Nephron progenitor cell (in vitro differentiated cells): ENCODE measurements around the gene LAMC2.

Source experiments
- DNase-seq: peaks from one replicate; pipeline ENCODE4 v3.0.0; 2021
- H3K27ac Mint-ChIP-seq: 2 replicates; pipeline ENCODE4 v1.8.0; 2021; ENCODE audit warnings: mild to moderate bottlenecking, moderate library complexity, mixed read lengths
- H3K27me3 Mint-ChIP-seq: 2 replicates; pipeline ENCODE4 v1.8.0; 2021; ENCODE audit warnings: mild to moderate bottlenecking, low read depth, mixed read lengths; ENCODE audit not compliant: poor library complexity
- H3K36me3 Mint-ChIP-seq: 2 replicates; pipeline ENCODE4 v1.8.0; 2021; ENCODE audit warnings: low read depth, mixed read lengths
- H3K4me1 Mint-ChIP-seq: 2 replicates; pipeline ENCODE4 v1.8.0; 2021; ENCODE audit warnings: mixed read lengths
- H3K4me3 Mint-ChIP-seq: 2 replicates; pipeline ENCODE4 v1.8.0; 2021; ENCODE audit warnings: mild to moderate bottlenecking, moderate library complexity, mixed read lengths
- H3K9me3 Mint-ChIP-seq: 2 replicates; pipeline ENCODE4 v1.8.0; 2021; ENCODE audit warnings: mild to moderate bottlenecking, moderate library complexity, mixed read lengths
- TF ChIP-seq, protein P1 (sequence below): fragments of 200-600 bp; sonication (generic); IDR thresholded peaks from 2 replicates; pipeline ENCODE4 v1.5.0; 2021; ENCODE audit warnings: antibody characterized with exemption

LAMC2 gene

DNA sequence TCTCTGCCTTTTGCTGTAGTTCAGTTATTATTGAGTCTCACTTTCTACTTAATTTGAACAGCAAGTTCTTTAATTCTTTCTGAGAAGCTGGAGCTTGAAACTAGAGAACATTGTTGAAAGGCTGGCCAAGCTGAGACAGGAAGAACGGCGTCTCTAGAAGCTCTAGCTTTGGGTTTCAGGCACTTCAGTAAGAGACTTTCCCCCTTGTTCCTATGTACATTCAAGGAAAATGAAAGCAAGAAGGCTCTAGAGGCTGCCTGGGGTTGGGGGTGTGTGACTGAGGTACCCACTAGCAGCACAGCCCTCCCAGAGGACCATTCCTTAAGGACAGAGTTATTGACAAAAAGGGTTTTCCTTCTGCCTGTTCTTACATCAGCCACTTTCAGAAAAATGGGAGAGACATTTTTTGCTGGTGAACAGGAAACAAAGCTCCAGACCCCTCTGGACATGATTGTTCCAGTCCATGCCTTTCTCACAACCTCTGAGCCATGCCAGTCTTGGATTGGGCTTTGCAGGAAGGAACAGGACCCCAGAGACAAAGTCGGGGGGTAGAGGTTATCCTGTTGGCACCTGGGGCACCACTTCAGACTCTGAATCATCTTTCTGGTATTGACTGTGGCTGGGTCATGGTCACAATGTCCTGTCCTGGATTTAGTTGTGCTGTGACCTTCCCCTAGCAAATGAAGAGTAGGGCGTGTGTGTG is 63.1 kb downstream of the LAMC2 start:
- TF ChIP-seq, protein P1, sequence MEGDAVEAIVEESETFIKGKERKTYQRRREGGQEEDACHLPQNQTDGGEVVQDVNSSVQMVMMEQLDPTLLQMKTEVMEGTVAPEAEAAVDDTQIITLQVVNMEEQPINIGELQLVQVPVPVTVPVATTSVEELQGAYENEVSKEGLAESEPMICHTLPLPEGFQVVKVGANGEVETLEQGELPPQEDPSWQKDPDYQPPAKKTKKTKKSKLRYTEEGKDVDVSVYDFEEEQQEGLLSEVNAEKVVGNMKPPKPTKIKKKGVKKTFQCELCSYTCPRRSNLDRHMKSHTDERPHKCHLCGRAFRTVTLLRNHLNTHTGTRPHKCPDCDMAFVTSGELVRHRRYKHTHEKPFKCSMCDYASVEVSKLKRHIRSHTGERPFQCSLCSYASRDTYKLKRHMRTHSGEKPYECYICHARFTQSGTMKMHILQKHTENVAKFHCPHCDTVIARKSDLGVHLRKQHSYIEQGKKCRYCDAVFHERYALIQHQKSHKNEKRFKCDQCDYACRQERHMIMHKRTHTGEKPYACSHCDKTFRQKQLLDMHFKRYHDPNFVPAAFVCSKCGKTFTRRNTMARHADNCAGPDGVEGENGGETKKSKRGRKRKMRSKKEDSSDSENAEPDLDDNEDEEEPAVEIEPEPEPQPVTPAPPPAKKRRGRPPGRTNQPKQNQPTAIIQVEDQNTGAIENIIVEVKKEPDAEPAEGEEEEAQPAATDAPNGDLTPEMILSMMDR: no peak
- no peak overlapping the region for H3K4me3 Mint-ChIP-seq
- H3K36me3 Mint-ChIP-seq: peaks cover 60% of the 10 kb centered on the region
- peaks cover 9% of the 10 kb centered on the region for H3K27me3 Mint-ChIP-seq
- H3K27ac Mint-ChIP-seq: no peak overlapping the region
- H3K9me3 Mint-ChIP-seq: peaks cover 49% of the 10 kb centered on the region
- peaks cover 36% of the 10 kb centered on the region for H3K4me1 Mint-ChIP-seq
- no peak for DNase-seq

DNA sequence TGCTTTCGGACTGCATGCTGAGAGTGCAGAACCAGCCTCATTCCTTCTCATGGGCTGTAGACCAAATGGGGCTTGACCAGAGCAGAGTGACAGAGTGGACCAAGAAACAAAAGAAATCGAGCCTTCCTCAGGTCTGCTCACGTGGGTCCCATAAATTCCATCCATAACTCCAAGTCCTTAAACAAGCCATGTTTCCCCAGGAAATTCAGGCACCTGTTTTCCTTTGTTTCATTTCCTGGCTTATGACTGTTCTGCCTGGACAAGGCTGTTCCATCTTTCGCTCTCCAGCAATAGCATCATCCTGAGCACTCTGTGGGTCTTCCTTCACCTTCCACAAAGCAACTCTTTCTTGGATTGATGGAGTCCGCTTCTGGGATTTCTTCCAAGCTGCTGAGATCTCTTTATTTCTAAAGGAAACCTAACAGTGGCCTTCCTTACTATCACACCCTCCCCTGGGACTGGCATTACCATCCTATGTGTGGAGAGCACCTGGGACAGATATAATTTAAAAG is 63.9 kb downstream of the LAMC2 start:
- no peak for DNase-seq
- peaks cover 32% of the 10 kb centered on the region for H3K4me1 Mint-ChIP-seq
- H3K9me3 Mint-ChIP-seq: peaks cover 58% of the 10 kb centered on the region
- H3K27me3 Mint-ChIP-seq: peaks cover 9% of the 10 kb centered on the region
- TF ChIP-seq, protein P1: no peak
- no peak overlapping the region for H3K4me3 Mint-ChIP-seq
- H3K36me3 Mint-ChIP-seq: peaks cover 66% of the 10 kb centered on the region
- no peak overlapping the region for H3K27ac Mint-ChIP-seq

DNA sequence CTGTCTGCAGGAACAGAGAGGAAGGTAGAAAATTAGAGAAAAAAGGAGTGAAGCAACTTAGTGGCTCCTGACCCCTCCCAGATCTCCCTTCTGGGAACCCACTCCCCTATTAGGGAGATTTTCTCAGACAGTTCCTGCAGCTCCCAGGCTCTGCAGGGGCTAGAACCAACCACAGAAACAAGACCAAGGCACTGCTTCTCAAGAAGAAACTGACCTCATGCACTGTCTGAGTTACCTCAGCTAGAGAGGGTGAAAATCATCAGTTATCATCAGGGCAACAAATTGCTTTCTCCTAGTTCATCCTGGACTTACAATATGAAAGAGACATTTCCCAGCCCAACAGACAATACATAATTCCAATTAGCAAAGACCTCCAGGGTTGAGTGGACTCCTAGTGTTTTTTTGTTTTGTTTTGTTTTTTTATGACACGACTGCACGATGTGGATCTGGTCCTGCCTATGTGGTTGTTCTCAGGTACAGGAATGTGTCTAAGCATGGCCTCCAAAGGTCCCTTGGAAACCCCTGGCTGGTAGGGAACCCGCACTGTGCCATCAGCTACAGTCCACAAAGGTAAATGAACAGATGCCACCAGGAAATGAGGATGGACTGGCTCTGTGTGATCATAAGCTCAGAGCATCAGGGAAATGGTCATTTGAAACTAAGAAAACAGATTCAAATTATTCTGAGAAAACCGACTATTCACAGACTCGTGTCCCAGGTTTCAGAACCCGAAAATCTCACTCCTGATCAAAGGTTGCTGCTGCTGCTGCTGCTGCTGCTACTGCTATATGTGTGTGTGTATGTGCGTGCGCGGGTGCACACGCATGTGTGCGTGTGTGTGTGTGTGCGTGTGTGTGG is 65.3 kb downstream of the LAMC2 start:
- no peak for DNase-seq
- Mint-ChIP-seq H3K27ac (no peak overlapping the region), H3K9me3 (peaks cover 66% of the 10 kb centered on the region), H3K27me3 (peaks cover 9% of the 10 kb centered on the region), H3K4me3 (no peak overlapping the region), H3K4me1 (peaks cover 18% of the 10 kb centered on the region), H3K36me3 (peaks cover 67% of the 10 kb centered on the region)
- TF ChIP-seq, protein P1: no peak

DNA sequence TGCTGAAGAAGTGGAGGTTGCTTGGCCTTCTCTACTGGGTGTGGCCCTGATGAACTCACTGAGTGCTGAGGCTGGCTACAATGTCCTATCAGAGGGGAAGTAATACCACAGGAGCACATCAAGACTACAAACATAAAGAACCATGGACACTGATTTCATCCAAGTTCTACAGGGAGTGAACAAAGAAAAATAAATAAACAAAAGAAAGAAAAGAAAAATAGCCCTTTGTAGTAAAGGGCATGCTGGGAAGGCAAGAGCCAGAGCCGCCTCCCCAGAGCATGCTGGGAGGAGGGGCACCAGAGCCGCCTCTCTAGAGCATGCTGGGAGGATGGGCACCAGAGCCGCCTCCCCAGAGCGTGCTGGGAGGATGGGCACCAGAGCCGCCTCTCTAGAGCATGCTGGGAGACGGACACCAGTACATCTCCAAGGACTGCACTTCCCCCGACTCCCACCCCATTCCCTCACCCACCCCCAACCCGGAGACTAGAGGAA is 65.9 kb downstream of the LAMC2 start:
- TF ChIP-seq, protein P1: no peak
- H3K4me3 Mint-ChIP-seq: no peak overlapping the region

DNA sequence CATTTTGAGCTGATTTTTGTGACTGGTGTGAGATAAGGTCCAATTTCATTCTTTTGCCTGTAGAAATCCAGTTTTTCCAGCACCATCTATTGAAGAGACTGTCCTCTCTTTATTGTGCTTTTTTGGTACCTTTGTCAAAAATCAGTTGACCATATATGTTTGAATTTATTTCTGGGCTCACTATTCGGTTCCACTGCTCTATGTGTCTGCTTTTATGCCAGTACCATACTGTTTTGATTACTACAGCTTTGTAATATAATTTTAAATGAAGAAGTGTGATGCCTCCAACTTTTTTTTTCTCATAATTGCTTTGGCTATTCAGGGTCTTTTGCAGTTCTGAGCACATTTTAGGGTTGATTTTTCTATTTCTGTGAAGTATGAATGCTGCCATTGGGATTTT is 69.0 kb downstream of the LAMC2 start:
- peaks cover 49% of the 10 kb centered on the region for H3K9me3 Mint-ChIP-seq
- H3K27ac Mint-ChIP-seq: no peak overlapping the region
- no peak for DNase-seq
- TF ChIP-seq, protein P1: no peak
- H3K27me3 Mint-ChIP-seq: no peaks in the 10 kb centered on the region
- peaks cover 56% of the 10 kb centered on the region for H3K36me3 Mint-ChIP-seq
- H3K4me3 Mint-ChIP-seq: no peak overlapping the region
- peaks cover 8% of the 10 kb centered on the region for H3K4me1 Mint-ChIP-seq

More for the DNA sequence above, 65.9 kb downstream of the LAMC2 start:
- Mint-ChIP-seq H3K27me3 (peaks cover 8% of the 10 kb centered on the region), H3K9me3 (peaks cover 65% of the 10 kb centered on the region), H3K27ac (no peak overlapping the region), H3K4me1 (peaks cover 15% of the 10 kb centered on the region), H3K36me3 (peaks cover 63% of the 10 kb centered on the region)
- DNase-seq: no peak
